ENCODE measurements around the gene IGF2.

IGF2 gene

DNA sequence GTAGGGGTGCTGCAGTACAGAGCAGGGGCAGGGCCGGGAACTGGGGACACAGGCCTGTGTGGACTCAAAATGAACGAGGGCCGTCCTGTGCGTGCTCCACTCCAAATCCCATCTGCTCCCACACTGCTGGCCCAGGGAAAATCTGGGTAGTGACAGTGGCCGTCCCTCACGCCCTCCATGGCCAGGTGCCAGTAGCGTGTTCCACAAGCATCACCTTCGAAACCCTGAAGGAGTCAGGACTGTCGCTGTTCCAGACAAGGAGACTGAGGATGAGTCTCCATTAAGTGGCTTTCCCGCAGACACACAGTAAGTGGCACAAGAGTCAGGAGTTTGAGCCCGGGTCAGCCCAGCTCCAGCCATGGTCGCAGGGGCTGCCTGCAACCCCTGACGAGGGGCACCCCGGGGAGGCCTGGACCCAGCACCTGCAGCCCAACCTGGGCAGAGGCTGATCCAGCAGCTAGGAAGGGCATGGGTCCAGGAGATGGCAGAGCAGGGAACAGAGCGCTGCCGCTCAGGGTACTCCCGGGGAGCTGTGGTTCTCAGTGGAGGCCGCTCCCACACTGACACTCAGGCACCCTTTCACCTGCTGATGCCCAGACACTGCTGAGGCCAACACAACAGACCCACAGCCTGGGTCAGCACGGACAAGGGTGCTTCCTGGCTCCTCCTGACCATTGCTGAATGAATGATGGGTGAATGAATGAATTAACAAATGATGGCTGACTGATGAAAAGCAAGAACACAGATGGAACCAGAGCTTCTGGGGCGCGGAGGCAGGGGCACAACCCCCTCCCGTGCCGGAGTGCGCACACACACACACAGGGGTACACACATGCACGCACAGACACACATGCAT lies 35.3 kb downstream of the IGF2 start:
- no peak for DNase-seq (ENCODE audit: low read depth in 2 of 2)

DNA sequence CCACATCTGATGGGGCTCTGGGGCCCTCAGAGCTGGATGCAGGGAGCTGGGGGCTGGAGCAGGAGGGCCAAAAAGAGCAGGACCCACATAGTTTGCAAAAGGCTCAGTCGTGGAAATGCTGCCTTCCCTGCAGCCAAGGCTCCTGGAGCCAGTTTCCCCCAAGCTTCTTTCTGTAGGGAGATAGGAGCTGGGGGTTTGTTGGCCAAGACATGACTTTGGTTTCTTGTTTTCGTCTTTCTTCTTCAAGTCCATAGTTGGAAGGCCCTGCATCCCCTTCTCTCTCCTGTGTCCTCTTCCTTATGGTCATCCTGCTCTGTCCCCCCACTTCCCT lies 36.3 kb downstream of the IGF2 start:
- DNase-seq (ENCODE audit: low read depth in 2 of 2): no peak

DNA sequence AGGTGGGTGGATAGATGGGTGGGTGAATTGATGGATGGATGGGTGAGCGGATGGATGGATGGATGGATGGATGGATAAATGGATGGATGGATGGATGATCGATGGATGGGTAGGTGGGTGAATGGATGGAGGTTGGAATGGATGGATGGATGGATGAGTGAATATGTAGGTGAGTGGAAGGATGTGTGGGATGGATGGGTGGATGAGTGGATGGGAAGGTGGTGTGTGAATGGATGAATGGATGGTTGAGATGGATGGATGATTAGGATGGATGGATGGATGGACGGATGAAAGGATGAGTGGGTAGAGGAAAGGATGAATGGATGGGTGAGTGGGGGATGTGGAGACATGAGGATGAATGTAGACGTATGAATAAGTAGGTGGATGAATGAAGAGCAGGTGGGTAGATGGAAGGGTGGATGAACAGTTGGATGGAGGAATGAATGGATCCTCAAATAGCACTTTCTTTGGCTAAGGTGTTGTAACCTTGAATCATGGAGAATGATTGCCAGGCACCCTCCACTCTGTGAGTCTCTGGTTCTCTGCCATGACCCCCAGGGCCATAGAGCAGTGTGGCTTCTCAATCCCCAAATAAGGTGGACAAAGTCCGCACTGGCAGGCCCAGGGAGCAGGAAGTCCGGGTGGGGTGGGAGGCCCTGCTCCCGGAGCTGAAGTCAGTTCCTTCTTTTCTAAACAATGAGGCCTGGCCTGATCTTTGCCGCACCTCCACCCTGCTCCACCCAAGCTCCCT lies 36.9 kb downstream of the IGF2 start:
- no peak for DNase-seq (ENCODE audit: low read depth in 2 of 2)

DNA sequence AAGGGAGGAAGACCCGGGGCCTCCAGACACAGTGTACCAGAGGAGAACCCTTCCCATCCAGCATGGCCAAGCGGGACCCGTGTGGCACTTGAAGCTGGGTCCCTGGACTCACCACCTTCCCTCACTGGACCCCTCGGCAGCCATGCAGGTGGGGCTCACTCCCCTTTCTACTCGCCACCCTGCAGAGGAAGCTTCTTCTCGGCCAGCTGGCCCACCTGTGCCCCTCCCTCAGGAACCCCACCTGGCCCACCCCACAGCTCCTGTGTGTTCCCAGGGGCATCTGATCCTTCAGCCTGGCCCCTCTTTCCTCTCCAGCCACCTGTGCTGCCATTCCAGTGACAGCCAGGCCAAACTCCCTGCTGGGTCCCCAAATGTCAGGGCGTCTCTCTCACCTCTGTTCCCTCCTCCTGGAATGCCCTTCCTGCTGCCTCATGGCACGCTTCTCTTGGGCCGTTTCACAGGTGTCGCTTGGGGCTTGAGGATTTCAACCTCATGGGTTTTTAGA lies 38.0 kb downstream of the IGF2 start:
- DNase-seq (ENCODE audit: low read depth in 2 of 2): no peak

DNA sequence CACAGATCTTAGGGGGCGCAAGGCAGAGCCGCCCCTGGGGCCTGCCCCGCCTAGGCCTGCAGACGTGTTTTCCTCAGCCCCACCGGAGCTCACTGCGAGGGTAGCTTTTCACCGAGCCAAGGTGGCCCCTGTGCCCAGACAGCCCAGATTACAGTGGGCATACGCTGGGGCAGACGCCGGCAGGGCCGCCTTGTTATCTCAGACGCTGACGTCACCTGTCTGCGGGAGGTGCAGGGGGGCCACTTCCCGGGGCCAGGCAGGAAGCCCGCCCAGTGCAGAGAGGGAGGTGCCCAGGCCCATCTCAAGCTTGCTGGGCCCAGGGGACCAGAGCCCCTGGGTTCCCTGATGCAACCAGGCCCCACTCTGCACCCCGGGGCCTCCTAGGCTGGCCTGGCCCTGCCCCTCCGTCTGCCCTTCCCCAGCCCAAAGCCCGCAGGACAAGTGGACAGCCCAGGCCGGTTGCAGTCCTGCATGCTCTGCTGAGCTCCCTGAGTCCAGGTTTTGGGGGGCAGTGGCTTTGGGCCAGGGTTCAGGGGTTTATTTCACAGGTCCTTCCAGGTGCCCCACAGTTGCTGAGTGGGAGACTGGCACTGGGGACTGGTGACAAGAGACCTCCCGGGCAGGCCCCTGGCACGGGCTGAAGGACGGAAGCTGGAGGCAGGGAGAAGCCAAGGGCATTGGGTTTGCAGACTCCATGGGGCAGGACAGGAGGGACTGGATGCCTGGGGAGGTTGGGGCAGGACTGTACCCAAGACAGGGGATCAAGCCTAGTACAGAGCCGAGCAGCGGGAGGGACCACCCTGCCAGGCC lies 38.6 kb downstream of the IGF2 start:
- DNase-seq (ENCODE audit: low read depth in 2 of 2): no peak

DNA sequence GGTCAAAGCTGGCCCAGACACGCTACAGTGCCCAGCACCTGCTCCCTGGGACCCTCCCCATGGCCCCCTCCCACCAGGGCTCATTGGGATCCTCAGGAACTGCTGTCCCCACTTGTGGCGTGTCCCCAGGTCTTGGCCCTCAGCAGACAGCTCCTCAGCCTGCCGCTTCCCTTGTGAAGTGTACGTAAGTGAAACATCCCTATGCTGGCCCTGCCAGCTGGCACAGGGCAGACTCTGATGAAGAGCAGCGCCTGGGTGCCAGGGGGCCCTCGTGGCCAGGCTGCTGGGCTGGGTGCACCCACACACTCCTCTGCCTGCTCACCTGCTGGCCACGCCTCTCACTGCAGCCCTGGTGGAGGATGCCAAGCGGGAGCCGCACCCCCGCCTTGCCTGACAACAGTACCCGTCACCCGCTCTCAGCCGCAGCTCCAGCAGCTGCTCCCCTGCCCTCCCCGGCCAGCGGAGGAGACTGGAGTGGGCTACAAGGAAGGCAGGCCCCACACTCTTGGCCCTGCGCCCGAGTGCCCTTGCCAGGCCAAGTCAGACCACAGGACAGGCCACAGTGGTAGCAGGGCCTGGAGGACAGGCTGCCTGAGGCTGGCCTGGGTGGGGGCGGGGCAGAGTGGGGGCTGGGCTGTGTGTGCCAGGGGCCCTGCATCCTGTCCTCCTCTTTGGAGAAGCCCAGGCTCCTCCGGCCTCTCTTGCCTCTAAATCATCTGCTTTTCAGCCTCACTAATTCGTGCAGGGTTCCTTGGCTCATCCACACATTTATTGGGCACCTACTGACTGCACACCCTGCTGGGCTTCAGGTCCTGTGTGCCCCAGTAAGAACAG lies 39.5 kb downstream of the IGF2 start:
- DNase-seq (ENCODE audit: low read depth in 2 of 2): no peak

DNA sequence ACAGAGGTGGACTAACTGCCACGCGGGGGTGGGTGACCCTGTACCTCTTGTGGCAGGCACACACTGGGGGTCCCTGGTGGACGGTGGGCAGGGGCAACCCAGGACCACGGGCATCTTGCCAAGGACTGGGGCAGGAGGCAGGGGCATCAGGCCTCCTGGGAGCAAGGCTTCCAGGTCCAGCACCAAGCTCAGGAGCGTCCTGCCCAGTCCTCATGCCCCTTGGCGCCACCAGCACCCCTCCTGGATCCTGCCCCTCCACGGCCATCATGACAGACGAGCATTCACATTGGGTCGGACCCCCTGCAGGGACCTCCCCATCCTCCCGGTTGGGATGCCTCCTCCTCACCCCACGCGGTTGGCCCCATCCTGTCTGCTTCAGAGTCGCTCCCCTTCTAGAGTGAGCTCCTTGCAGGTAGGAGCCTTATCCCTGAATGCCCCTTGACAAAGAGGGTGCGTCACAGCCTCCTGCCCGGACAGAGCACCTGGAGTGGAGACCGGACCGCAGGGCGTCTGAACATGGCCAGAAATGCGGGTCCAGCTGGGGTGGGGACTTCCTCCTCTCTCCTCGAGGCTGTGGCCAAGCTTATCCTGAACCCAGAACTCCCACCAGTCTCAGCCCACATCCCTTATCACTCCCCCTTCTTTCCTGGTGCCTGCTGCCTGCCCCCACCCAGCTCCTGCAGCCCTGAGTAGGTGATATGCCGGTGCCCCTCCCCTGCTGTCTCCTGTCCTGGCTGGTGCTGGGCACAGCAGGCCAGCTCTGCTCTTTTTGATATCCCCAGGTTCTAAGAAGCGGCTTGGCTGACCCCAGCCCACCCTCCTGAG lies 40.3 kb downstream of the IGF2 start:
- DNase-seq (ENCODE audit: low read depth in 2 of 2): no peak

DNA sequence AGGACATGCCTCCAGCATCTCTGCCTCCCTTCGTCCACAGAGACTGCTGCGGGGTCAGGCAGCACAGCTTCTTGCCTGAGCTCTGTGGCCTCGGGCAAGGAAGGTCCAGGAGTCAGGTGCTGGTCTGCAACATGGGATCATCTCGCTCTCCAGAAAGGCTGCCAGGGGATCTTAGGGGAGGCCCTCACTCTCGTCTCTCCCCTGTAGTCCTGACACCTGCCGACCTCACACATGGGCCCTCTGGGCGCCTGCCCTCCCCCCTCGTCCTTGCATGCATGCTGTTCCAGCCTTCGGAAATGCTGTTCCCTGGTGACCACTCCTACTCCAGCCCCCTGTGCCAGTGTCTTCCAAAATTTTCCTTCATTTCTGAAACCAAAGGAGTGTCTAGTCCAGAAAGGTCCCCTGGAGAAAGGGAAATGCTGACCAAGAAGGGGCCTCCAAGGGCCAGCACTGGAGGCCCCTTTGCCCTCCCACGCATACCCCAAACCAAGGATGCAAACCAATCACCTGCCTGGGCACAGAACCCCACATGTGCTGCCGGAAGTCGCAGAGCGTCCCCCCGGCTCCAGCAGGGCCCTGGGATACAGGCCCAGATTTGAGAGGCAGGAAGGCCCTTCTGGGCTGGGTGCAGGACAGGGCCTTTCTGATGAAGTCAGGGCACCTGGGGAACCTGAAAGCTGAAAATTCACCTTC lies 41.0 kb downstream of the IGF2 start:
- no peak for DNase-seq (ENCODE audit: low read depth in 2 of 2)

DNA sequence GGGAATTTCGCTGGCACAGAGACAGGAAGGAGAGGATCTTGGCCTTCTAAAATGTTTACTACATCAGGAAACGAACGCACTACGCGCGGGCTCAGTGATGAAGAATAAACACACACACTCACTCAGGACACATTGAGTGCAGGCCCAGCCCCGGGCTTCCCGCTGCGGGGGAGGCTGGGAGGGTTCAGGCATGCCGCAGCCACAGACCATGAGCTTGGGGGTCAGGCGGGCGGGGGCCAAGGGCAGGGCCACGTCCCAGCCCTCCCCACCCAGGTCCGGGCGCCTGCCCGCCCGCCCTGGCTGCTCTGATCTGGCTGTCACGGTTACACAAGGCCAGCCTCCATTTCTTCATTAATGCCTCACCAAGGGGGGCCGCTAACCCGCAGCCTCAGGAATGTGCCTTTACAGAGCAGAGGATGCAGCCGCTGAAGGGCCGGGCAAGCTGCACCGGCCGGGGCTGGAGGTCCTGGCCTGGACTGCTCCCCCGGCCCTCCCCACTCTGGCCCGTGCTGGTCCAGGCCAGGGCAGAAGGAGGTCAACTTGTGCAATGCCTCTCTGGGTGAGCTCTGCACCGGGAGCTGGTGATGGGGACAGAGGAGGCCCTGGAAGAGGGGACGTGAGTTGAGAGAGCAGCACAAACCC lies 41.7 kb downstream of the IGF2 start:
- DNase-seq (ENCODE audit: low read depth in 2 of 2): peak; percentile 51 to 56

DNA sequence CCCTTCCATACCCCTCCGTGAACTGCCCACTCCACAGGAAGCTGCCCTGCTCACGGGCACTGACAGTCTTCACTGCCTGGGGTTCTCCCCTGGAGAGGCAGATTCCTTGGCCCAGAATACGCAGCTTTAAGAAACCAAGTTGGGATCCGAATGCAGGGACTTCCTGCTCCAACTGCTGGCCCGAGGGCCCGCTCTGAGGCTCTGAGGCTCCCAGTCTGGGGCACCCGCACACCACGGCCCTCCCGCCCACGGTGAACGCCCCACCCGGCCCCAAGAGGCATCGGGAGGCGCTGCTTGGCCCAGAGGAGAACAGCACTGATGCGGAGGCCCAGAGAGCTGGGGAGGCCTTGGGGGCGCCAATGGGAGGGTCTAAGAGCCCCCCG lies 42.3 kb downstream of the IGF2 start:
- no peak for DNase-seq (ENCODE audit: low read depth in 2 of 2)

DNA sequence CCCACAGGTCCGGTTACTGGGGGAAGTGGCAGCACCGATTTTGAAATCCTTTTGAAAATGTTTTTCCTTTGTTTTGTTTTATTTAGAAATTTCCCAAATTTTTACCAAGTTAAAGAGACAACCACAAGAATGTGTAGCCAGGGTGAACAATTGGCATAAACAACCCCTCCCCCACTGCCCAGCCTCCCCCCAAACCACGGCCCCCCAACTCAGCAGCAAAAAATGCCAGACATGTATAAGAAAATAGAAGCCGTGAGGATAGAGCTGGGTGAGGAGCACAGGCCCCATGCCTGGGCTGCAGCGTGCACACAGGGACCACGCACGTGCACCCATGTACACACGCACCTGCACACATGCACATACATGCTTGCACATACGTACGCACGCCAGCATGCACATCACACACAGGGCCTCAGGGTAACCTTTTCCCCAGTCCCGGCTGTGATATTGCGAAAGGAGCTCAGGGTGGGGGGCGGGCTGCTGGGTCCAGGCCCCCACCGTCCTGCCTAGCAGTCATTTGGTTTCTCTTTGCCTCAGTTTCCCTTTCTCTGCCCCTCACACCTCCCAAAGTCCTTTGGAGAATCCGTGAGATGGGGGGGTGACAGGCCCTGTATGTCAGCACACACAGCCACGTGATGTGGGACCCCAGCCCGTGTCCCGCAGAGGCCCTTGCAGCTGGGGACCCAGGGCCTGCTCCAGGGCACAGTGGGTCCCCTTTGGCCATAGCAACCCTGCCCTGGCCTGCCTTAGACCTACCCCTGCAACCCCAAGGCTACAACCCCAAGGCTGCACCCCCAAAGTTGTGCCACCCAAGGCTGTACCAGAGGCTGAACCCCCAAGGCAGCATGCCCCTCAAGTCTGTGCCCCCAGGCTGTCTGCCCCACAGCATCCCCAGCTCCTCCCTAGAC lies 42.9 kb downstream of the IGF2 start:
- DNase-seq (ENCODE audit: low read depth in 2 of 2): peak; percentile 47 to 58

DNA sequence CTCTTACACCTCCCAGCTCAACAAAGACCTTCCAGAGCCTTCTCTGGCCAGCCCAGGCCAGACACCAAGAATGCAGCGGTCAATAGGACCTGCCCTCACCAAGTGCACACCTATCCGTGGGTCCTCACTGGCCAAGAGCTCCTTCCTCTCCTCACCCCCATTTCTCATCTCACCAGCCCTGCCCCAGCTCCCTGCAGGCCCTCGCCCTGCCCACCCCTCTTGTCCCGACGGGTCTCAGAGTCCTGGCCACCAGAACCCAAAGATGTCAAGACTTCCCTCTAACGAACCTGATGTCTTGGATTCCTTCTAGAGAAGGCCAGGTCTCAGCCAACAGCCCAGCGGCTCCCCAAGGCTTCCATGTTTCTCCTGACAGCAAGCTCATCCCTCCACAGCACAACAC lies 43.6 kb downstream of the IGF2 start:
- DNase-seq (ENCODE audit: low read depth in 2 of 2): no peak

DNA sequence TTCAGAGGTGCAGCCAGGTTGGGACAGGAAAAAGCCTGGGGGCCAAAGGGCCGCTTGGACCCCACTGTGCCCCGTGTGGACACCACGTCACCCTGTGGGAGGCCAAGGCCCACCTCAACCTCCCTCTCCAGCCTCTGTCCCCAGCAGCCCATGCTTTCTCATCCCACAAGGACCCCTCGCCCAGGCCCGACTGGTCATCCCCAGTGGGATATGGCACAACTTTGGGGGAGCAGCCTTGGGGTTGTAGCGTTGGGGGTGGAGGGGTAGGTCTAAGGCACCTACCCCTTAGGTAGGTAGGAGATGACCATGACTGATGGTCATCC lies 44.0 kb downstream of the IGF2 start:
- no peak for DNase-seq (ENCODE audit: low read depth in 2 of 2)

DNA sequence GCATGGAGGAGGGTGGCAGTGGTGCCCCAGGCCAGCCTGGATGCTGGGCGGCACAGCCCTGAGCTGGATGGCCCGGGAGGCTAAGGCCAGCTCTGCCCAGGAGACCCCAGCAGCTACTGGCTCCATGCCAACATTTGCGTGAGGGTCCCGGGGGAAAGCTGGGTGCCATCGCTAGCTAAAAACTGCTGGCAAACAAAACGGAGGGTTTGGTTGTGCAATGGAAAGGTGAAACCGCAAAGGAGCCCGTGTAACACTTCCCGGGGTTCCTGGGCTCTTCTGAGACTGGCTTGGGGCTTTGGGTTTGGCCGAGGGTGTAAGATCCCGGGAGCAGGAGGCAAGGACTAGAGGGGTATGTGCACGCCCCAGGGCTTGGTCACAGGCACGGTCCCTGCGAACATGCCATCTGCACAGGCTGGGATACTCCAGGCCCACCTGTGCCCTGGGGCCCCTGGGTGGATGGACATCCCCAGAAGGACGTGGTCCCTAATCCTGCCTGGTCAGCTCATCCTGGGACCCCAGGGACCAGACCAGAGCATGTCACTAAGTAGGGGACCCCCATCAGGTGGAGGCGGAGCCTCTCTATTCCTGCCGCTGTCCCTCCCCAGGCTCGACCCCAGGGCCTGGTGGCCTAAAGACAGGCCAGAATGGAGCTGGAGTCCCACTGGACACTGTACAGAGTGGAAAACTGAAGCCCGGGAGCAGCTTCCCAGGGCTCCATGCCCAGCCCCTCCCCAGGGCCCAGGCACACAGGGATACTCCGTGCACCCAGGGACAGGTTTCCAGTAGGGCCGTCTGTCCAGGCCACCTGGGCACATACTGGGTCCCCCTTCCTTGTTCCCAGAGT lies 44.6 kb downstream of the IGF2 start:
- DNase-seq (ENCODE audit: low read depth in 2 of 2): no peak

DNA sequence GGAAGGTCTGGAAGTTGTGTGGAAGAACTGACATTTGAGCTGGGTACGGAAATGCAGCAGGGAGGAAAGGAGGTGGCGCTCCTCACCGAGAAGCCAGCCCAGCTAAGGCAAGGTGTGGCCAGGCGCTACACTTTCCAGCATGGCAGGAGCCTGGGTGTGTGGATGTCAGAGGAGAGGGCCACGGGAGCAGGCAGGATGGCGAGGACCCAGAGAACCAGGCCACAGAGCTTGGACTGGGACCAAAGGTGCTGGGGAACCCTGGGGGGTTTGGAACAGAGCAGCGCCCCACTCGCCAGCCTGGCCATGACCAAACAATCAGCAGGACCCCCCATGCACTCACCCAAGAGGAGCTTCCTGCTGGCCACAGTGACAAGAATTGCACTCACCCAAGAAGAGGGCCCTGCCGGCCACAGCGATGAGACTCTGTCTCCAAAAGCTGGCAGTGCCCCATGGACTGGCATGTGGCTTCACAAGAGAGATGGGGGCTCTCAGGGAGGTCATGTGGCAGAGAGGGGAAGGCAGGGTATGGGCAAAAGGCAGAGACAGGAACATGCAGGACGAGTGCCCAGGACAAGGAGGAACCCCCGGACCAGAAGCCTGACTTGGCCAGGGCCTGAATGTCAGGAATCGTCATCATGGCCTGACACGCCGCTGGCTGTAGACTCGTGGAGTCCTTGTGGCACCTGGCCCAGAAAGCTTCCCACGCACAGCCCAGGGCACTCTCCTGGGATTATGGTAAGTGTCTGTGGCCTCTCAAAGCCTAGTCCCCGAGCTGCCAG lies 45.4 kb downstream of the IGF2 start:
- DNase-seq (ENCODE audit: low read depth in 2 of 2): no peak

DNA sequence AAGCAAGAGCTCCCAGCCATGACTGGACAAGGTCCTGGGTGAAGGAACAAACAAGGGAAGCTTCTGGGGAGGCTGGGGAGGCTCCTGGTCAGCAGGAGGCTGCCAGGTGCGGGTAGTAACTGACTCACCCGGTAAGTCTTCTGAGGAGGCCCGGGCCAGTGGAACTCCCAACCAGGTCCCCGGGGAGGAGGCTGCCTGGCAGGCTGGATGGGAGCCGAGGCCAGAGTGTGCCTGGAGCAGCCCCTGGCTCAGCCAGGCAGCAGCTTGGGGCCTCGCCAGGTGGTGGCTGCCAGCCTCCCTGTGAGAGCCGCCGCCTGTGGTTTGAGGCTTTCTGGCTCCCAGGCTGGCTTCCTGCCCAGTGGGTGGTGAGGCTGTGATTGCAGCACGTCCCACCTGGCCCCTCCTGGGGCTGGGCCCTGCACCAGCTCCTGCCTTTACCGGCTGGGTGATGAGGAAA lies 46.2 kb downstream of the IGF2 start:
- DNase-seq (ENCODE audit: low read depth in 2 of 2): no peak

DNA sequence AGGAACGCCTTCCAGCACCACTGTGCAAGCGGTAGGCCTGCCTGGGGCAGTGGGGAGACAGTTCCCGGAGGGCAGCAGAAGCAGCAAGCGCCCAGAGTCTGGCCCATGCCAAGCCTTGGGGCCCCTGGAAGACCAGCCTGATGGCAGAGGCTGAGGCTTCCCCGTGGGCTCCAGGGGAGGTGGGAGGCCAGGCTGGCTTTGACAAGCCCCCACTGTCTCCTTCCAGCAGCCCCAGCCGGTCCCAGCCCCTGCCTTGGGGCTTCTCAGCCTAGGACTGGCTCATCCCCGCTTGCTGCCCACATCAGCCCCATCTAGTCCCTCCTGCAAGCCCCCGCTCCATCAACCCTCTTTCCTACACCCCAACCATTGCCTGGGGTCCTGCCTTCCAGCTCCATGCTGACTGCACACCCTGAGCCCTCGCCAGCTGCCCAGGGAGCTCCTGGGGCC lies 46.7 kb downstream of the IGF2 start:
- DNase-seq (ENCODE audit: low read depth in 2 of 2): no peak
